Tongue (tissue), 2 donors: Measurements from ENCODE around the gene METAP1D. TPM values are rescaled to one million over a fixed set of nuclear protein-coding genes. Genes with fewer than 3 reads are reported as not detected.
"Not testable (repeated sequence)": the region's sequence is repeated elsewhere in the genome, so short reads cannot be mapped to it uniquely, and the experiment has no call there.

Experiments
- DNase-seq: peaks from one replicate; pipeline ENCODE4 v3.0.0-alpha.2; 2015
- total RNA-seq: library from RNA; depleted of rRNA; stranded (reverse); fragments of >200 nt; gene quantifications from one replicate; pipeline ENCODE4 v1.2.3, GENCODE V29; 2014

METAP1D gene
- total RNA-seq, 1 donor from 2014 or later = 15.1 TPM

- no peak for DNase-seq
Observed at GRCh38 chr2:172048508-172049503, 49.1 kb downstream of the METAP1D start.

- DNase-seq = no peak
Observed at GRCh38 chr2:172049567-172050120, 49.9 kb downstream of the METAP1D start.

- peak; percentile 74 for DNase-seq
Observed at GRCh38 chr2:172050479-172051125, 50.8 kb downstream of the METAP1D start.

GRCh38 chr2:172052000-172052983 lies 52.5 kb downstream of the METAP1D start:
- peak; percentile 50 for DNase-seq

GRCh38 chr2:172053486-172053885 lies 53.7 kb downstream of the METAP1D start:
- no peak for DNase-seq

GRCh38 chr2:172056293-172056692 lies 56.5 kb downstream of the METAP1D start:
- DNase-seq = no peak

- no peak for DNase-seq
Observed at GRCh38 chr2:172058660-172059059, 58.9 kb downstream of the METAP1D start.

GRCh38 chr2:172060118-172060517 lies 60.4 kb downstream of the METAP1D start:
- not testable (repeated sequence) for DNase-seq

- DNase-seq = no peak
Observed at GRCh38 chr2:172062402-172063004, 62.8 kb downstream of the METAP1D start.

GRCh38 chr2:172063446-172063845 lies 63.7 kb downstream of the METAP1D start:
- no peak for DNase-seq

GRCh38 chr2:172065111-172065510 lies 65.4 kb downstream of the METAP1D start:
- DNase-seq = no peak

- no peak for DNase-seq
Observed at GRCh38 chr2:172066394-172066886, 66.7 kb downstream of the METAP1D start.

GRCh38 chr2:172067905-172068304 lies 68.2 kb downstream of the METAP1D start:
- DNase-seq = not testable (repeated sequence)

- no peak for DNase-seq
Observed at GRCh38 chr2:172070936-172071335, 71.2 kb downstream of the METAP1D start.

GRCh38 chr2:172072303-172072702 lies 72.5 kb downstream of the METAP1D start:
- no peak for DNase-seq

GRCh38 chr2:172072706-172073105 lies 73.0 kb downstream of the METAP1D start:
- no peak for DNase-seq

- no peak for DNase-seq
Observed at GRCh38 chr2:172073518-172073917, 73.8 kb downstream of the METAP1D start.

GRCh38 chr2:172074254-172074653 lies 74.5 kb downstream of the METAP1D start:
- DNase-seq = no peak

- DNase-seq = no peak
Observed at GRCh38 chr2:172079416-172079815, 79.7 kb downstream of the METAP1D start.

GRCh38 chr2:172079838-172080640 lies 80.3 kb downstream of the METAP1D start:
- no peak for DNase-seq
